ENCODE measurements around the gene KANSL1. TPM values are rescaled to one million over a fixed set of nuclear protein-coding genes. Genes with fewer than 3 reads are reported as not detected.

The KANSL1 gene
- total RNA-seq, 1 donor from 2014 or later, result 106 TPM

GRCh38 chr17:46122486-46122871 is 70.8 kb downstream of the KANSL1 start:
- Histone ChIP-seq H3K4me3 (ENCODE audit: low read depth, low read length) (no peak overlapping the region), H3K27me3 (ENCODE audit: control insufficient read depth, insufficient read depth, low read length) (no peaks in the 10 kb centered on the region), H3K36me3 (ENCODE audit: control insufficient read depth, insufficient read depth, low read length) (no peaks in the 10 kb centered on the region)
- DNase-seq (ENCODE audit: low read depth) (no peak), FAIRE-seq (no peak)
- TF ChIP-seq CTCF (IDR thresholded peaks at IDR 0.05; ENCODE audit: insufficient read depth, low read length, severe bottlenecking), result no peak

- H3K27me3 ChIP-seq (ENCODE audit: control insufficient read depth, insufficient read depth, low read length), result no peaks in the 10 kb centered on the region
- H3K36me3 ChIP-seq (ENCODE audit: control insufficient read depth, insufficient read depth, low read length), result no peaks in the 10 kb centered on the region
- no peak for TF ChIP-seq CTCF (IDR thresholded peaks at IDR 0.05; ENCODE audit: insufficient read depth, low read length, severe bottlenecking)
- H3K4me3 ChIP-seq (ENCODE audit: low read depth, low read length), result no peak overlapping the region
- DNase-seq (ENCODE audit: low read depth), result no peak
- FAIRE-seq, result no peak
Observed at GRCh38 chr17:46121841-46122485, 71.3 kb downstream of the KANSL1 start.

GRCh38 chr17:46121165-46121764 is 72.0 kb downstream of the KANSL1 start:
- no peak overlapping the region for H3K4me3 ChIP-seq (ENCODE audit: low read depth, low read length)
- H3K27me3 ChIP-seq (ENCODE audit: control insufficient read depth, insufficient read depth, low read length), result no peaks in the 10 kb centered on the region
- DNase-seq (ENCODE audit: low read depth), result no peak
- TF ChIP-seq CTCF (IDR thresholded peaks at IDR 0.05; ENCODE audit: insufficient read depth, low read length, severe bottlenecking), result no peak
- FAIRE-seq, result no peak
- no peaks in the 10 kb centered on the region for H3K36me3 ChIP-seq (ENCODE audit: control insufficient read depth, insufficient read depth, low read length)

- no peak for FAIRE-seq
Observed at GRCh38 chr17:46120537-46120936, 72.7 kb downstream of the KANSL1 start.

DNA sequence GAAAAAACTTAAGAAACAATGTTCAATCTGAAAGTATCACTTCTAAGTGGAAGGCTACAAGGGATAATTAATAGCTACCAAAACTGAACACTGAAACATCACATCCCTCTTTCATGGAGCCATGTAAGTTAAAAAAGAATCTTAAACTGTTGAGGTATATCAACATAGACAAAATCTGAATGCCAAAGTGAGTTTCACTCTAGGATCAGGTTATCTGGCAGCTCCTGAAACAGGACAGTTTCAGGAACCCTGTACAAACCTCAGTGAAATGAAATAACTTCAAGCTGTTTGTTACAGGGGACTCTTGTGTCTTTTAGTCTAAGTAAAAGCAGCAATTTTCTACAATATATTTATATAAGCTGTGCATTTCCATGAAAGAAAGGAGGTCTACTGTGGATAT is 73.2 kb downstream of the KANSL1 start:
- no peak for TF ChIP-seq CTCF (IDR thresholded peaks at IDR 0.05; ENCODE audit: insufficient read depth, low read length, severe bottlenecking)
- Histone ChIP-seq H3K36me3 (ENCODE audit: control insufficient read depth, insufficient read depth, low read length) (no peaks in the 10 kb centered on the region), H3K27me3 (ENCODE audit: control insufficient read depth, insufficient read depth, low read length) (no peaks in the 10 kb centered on the region), H3K4me3 (ENCODE audit: low read depth, low read length) (no peak overlapping the region)
- FAIRE-seq (no peak), DNase-seq (ENCODE audit: low read depth) (no peak)

More at GRCh38 chr17:46120537-46120936, 72.7 kb downstream of the KANSL1 start:
- Histone ChIP-seq H3K27me3 (ENCODE audit: control insufficient read depth, insufficient read depth, low read length) (no peaks in the 10 kb centered on the region), H3K4me3 (ENCODE audit: low read depth, low read length) (no peak overlapping the region), H3K36me3 (ENCODE audit: control insufficient read depth, insufficient read depth, low read length) (no peaks in the 10 kb centered on the region)
- TF ChIP-seq CTCF (IDR thresholded peaks at IDR 0.05; ENCODE audit: insufficient read depth, low read length, severe bottlenecking), result no peak
- no peak for DNase-seq (ENCODE audit: low read depth)

GRCh38 chr17:46118964-46119363 is 74.3 kb downstream of the KANSL1 start:
- no peaks in the 10 kb centered on the region for H3K36me3 ChIP-seq (ENCODE audit: control insufficient read depth, insufficient read depth, low read length)
- H3K4me3 ChIP-seq (ENCODE audit: low read depth, low read length), result no peak overlapping the region
- H3K27me3 ChIP-seq (ENCODE audit: control insufficient read depth, insufficient read depth, low read length), result no peaks in the 10 kb centered on the region
- TF ChIP-seq CTCF (IDR thresholded peaks at IDR 0.05; ENCODE audit: insufficient read depth, low read length, severe bottlenecking), result no peak
- FAIRE-seq (no peak), DNase-seq (ENCODE audit: low read depth) (no peak)
